H1 (cell line): ENCODE data around the gene RUVBL1. TPM values are rescaled to one million over a fixed set of nuclear protein-coding genes. Genes with fewer than 3 reads are reported as not detected.

Experiments used
- CTCF ChIA-PET: fragments of 300-600 bp; sonication (Branson Sonifier 250); formaldehyde crosslinking; loops from one replicate; lab custom pipeline; 2021; ENCODE audit not compliant: partially characterized antibody; lab: Charles Lee
- POLR2A ChIA-PET: fragments of 300-600 bp; sonication (Branson Sonifier 250); formaldehyde crosslinking; loops from one replicate; lab custom pipeline; 2021; ENCODE audit warnings: inconsistent platforms; ENCODE audit not compliant: partially characterized antibody; lab: Charles Lee
- DNase-seq, 2 experiments: peaks; one replicate each; pipeline versions ENCODE4 v3.0.0 to v3.0.0-alpha.2; 2010 to 2022; ENCODE audit warnings: low spot score in 2 of 2, low read depth in 1 of 2, mixed read lengths in 1 of 2
- FAIRE-seq: peaks from 2 replicates; lab custom pipeline; 2011; peaks lifted over from hg19 to GRCh38; lab: Jason Lieb, UNC
- H2AFZ ChIP-seq: 2 replicates; pipeline ENCODE4 v1.8.1; 2012; ENCODE audit warnings: low read length, inconsistent platforms
- H2AK5ac ChIP-seq: 2 replicates; pipeline ENCODE4 v1.6.1; 2013; ENCODE audit warnings: low read depth, low read length
- H2BK120ac ChIP-seq: replicated peaks from 2 replicates; pipeline ENCODE3; 2013; ENCODE audit warnings: low read depth, low read length, inconsistent platforms
- H2BK12ac ChIP-seq: 2 replicates; pipeline ENCODE4 v1.6.1; 2013; ENCODE audit warnings: low read depth, low read length
- H2BK15ac ChIP-seq: 2 replicates; pipeline ENCODE4 v1.6.1; 2013; ENCODE audit warnings: low read length
- H2BK20ac ChIP-seq: 2 replicates; pipeline ENCODE4 v1.6.1; 2013; ENCODE audit warnings: low read length
- H2BK5ac ChIP-seq: 2 replicates; pipeline ENCODE4 v1.6.1; 2013; ENCODE audit warnings: low read depth, low read length
- H3K14ac ChIP-seq: 2 replicates; pipeline ENCODE4 v1.6.1; 2013; ENCODE audit warnings: inconsistent platforms; ENCODE audit not compliant: insufficient read length
- H3K18ac ChIP-seq: 2 replicates; pipeline ENCODE4 v1.6.1; 2013; ENCODE audit warnings: low read length; ENCODE audit errors: extremely low read depth
- H3K23ac ChIP-seq: 2 replicates; pipeline ENCODE4 v1.6.1; 2013; ENCODE audit warnings: inconsistent platforms; ENCODE audit not compliant: insufficient read length
- H3K23me2 ChIP-seq: 2 replicates; pipeline ENCODE4 v1.6.1; 2013; ENCODE audit warnings: low read depth, low read length
- H3K27ac ChIP-seq: 2 replicates; pipeline ENCODE4 v1.6.1; 2011; ENCODE audit warnings: low read depth, low read length, inconsistent platforms
- H3K27me3 ChIP-seq, 4 experiments: replicated peaks in 1 of 4; 1 replicate in 1 of 4; 2 replicates in 3 of 4; pipeline versions ENCODE4 v1.6.1 to v1.8.1; 2011 to 2013; ENCODE audit warnings: low read length in 3 of 4, mild to moderate bottlenecking in 3 of 4, inconsistent platforms in 2 of 4, mixed read lengths in 2 of 4, moderate library complexity in 1 of 4; ENCODE audit not compliant: control insufficient read depth in 3 of 4, insufficient read depth in 3 of 4; ENCODE audit errors: extremely low read depth in 1 of 4
- H3K36me3 ChIP-seq, 4 experiments: 2 replicates each; pipeline versions ENCODE4 v1.6.1 to v1.8.1; 2011 to 2013; ENCODE audit warnings: mild to moderate bottlenecking in 4 of 4, low read length in 3 of 4, moderate library complexity in 2 of 4, control low read depth in 1 of 4, inconsistent platforms in 1 of 4; ENCODE audit not compliant: insufficient read depth in 4 of 4, control insufficient read depth in 2 of 4
- H3K4ac ChIP-seq: replicated peaks from 2 replicates; pipeline ENCODE3; 2013; ENCODE audit warnings: low read length, low read depth, mixed read lengths, inconsistent platforms; ENCODE audit not compliant: insufficient read length
- H3K4me1 ChIP-seq, 4 experiments: replicated peaks in 1 of 4; 1 replicate in 1 of 4; 2 replicates in 3 of 4; pipeline versions ENCODE4 v1.6.1 to v1.8.1; 2011 to 2013; ENCODE audit warnings: low read length in 3 of 4, inconsistent platforms in 2 of 4, mixed read lengths in 1 of 4; ENCODE audit not compliant: insufficient read depth in 4 of 4, control insufficient read depth in 3 of 4
- H3K4me2 ChIP-seq, 2 experiments: 2 replicates each; pipeline versions ENCODE4 v1.6.1 to v1.8.1; 2011 to 2013; ENCODE audit warnings: low read depth in 2 of 2, low read length in 2 of 2, control low read depth in 1 of 2, inconsistent platforms in 1 of 2, mild to moderate bottlenecking in 1 of 2; ENCODE audit not compliant: insufficient read depth in 1 of 2
- H3K4me3 ChIP-seq, 4 experiments: fragments of 200-600, 300-600 bp in 1 of 4; sonication (generic), shearing (Covaris generic), sonication (Bioruptor Twin) in 1 of 4; 2 replicates each; pipeline versions ENCODE4 v1.5.1 to v1.8.1; 2011 to 2016; ENCODE audit warnings: low read length in 4 of 4, low read depth in 3 of 4, control low read depth in 2 of 4, inconsistent platforms in 2 of 4, mild to moderate bottlenecking in 2 of 4, mixed read lengths in 1 of 4, moderate library complexity in 1 of 4; ENCODE audit not compliant: insufficient read depth in 2 of 4; ENCODE audit errors: extremely low read depth in 1 of 4
- H3K56ac ChIP-seq: replicated peaks from 2 replicates; pipeline ENCODE3; 2013; ENCODE audit warnings: low read depth, mild to moderate bottlenecking, mixed read lengths, low read length, inconsistent platforms; ENCODE audit not compliant: insufficient read length
- H3K79me1 ChIP-seq: 2 replicates; pipeline ENCODE4 v1.6.1; 2013; ENCODE audit warnings: low read depth, low read length, control low read depth
- H3K79me2 ChIP-seq, 2 experiments: 2 replicates each; pipeline versions ENCODE4 v1.6.1 to v1.8.1; 2012 to 2013; ENCODE audit warnings: low read length in 2 of 2, mild to moderate bottlenecking in 2 of 2, inconsistent platforms in 1 of 2; ENCODE audit not compliant: insufficient read depth in 2 of 2, control insufficient read depth in 1 of 2
- H3K9ac ChIP-seq, 4 experiments: replicated peaks in 1 of 4; 1 replicate in 1 of 4; 2 replicates in 3 of 4; pipeline versions ENCODE4 v1.6.1 to v1.8.1; 2011 to 2013; ENCODE audit warnings: low read depth in 3 of 4, low read length in 3 of 4, control low read depth in 2 of 4, mild to moderate bottlenecking in 2 of 4, moderate library complexity in 2 of 4, inconsistent platforms in 1 of 4; ENCODE audit errors: extremely low read depth in 1 of 4
- H3K9me3 ChIP-seq, 2 experiments: 2 replicates each; pipeline versions ENCODE4 v1.6.1 to v1.8.1; 2012 to 2013; ENCODE audit warnings: mild to moderate bottlenecking in 2 of 2, moderate library complexity in 2 of 2, control low read depth in 1 of 2, inconsistent platforms in 1 of 2, low read depth in 1 of 2, low read length in 1 of 2, mixed read lengths in 1 of 2; ENCODE audit not compliant: insufficient read depth in 2 of 2
- H4K20me1 ChIP-seq, 2 experiments: replicated peaks in 1 of 2; 2 replicates each; pipeline versions ENCODE3 to v1.8.1; 2011 to 2013; ENCODE audit warnings: inconsistent platforms in 2 of 2, low read length in 2 of 2, mild to moderate bottlenecking in 1 of 2; ENCODE audit not compliant: insufficient read depth in 2 of 2, control insufficient read depth in 1 of 2
- H4K5ac ChIP-seq: 2 replicates; pipeline ENCODE4 v1.6.1; 2013; ENCODE audit warnings: low read length, low read depth, mixed read lengths, inconsistent platforms; ENCODE audit not compliant: insufficient read length
- H4K8ac ChIP-seq: 2 replicates; pipeline ENCODE4 v1.8.0; 2013; ENCODE audit warnings: mild to moderate bottlenecking, moderate library complexity, low read length, inconsistent platforms; ENCODE audit not compliant: insufficient read depth; ENCODE audit errors: extremely low read depth
- H4K91ac ChIP-seq: replicated peaks from 2 replicates; pipeline ENCODE3; 2013; ENCODE audit warnings: low read length, mixed read lengths, inconsistent platforms; ENCODE audit not compliant: insufficient read length
- BACH1 ChIP-seq: IDR thresholded peaks from 2 replicates; pipeline ENCODE4 v1.6.1; 2012; ENCODE audit warnings: low read length, improper control_type of control experiment
- CBX5 ChIP-seq: fragments of 300-800, 300-1000 bp; sonication (generic); IDR thresholded peaks from 2 replicates; pipeline ENCODE4 v1.7.1; 2016; ENCODE audit warnings: antibody characterized with exemption, low read length, low read depth
- CBX8 ChIP-seq: fragments of 300-800, 300-1000 bp; sonication (generic); IDR thresholded peaks from 2 replicates; pipeline ENCODE4 v1.7.1; 2016; ENCODE audit warnings: low read depth, low read length, borderline replicate concordance
- CHD2 ChIP-seq: IDR thresholded peaks from 2 replicates; pipeline ENCODE4 v1.6.1; 2012; ENCODE audit warnings: low read length, improper control_type of control experiment
- CREB1 ChIP-seq: IDR thresholded peaks from 2 replicates; pipeline ENCODE4 v1.6.1; 2012; ENCODE audit warnings: inconsistent platforms
- GABPA ChIP-seq: IDR thresholded peaks from 2 replicates; pipeline ENCODE4 v1.6.1; 2011; ENCODE audit warnings: mild to moderate bottlenecking, low read length, moderate library complexity, borderline replicate concordance; ENCODE audit not compliant: insufficient read depth
- RBBP5 ChIP-seq: IDR thresholded peaks from 2 replicates; pipeline ENCODE4 v1.7.1; 2012; ENCODE audit warnings: low read depth, mild to moderate bottlenecking, inconsistent platforms, low read length, moderate library complexity, borderline replicate concordance
- RFX5 ChIP-seq: IDR thresholded peaks from 2 replicates; pipeline ENCODE4 v1.6.1; 2011; ENCODE audit warnings: low read depth, low read length, improper control_type of control experiment, borderline replicate concordance
- RXRA ChIP-seq: IDR thresholded peaks from 2 replicates; pipeline ENCODE4 v1.6.1; 2011; ENCODE audit warnings: low read depth, mild to moderate bottlenecking, low read length, moderate library complexity; ENCODE audit not compliant: insufficient read depth
- SAP30 ChIP-seq: fragments of 300-600 bp; sonication (generic); IDR thresholded peaks from 2 replicates; pipeline ENCODE4 v1.7.1; 2012; ENCODE audit warnings: low read length, moderate library complexity, mild to moderate bottlenecking, inconsistent platforms; ENCODE audit not compliant: insufficient read depth, insufficient replicate concordance
- SIRT6 ChIP-seq: IDR thresholded peaks from one replicate; pipeline ENCODE4 v1.7.1; 2012; ENCODE audit warnings: low read length, inconsistent platforms
- WGBS, 2 experiments: shearing (Covaris generic) in 1 of 2; methylation state at CpG; one replicate each; pipeline versions ENCODE4 v1.1.6 to v1.1.7; 2013 to 2015; ENCODE audit warnings: low lambda C conversion rate in 2 of 2, mixed read lengths in 2 of 2, inconsistent platforms in 1 of 2, low coverage in 1 of 2, missing lambda C conversion rate in 1 of 2; ENCODE audit not compliant: insufficient replicate concordance in 2 of 2, insufficient coverage in 1 of 2, insufficient read length in 1 of 2; ENCODE audit errors: extremely low coverage in 1 of 2, missing lambda C conversion rate in 1 of 2; 5-methylcytosine and 5-hydroxymethylcytosine counted together
- polyA plus RNA-seq, 7 experiments: library from polyadenylated mRNA; depleted of rRNA in 3 of 7; stranded (reverse) in 5 of 7; unstranded in 2 of 7; fragments of >200 nt in 5 of 7; fragments of 200-250 nt in 2 of 7; gene quantifications; 1 replicate in 5 of 7; 2 replicates in 1 of 7; 4 replicates in 1 of 7; pipeline versions ENCODE4 v1.2.1 to v1.2.3, GENCODE V29; 2011 to 2013; ENCODE audit warnings: missing spikeins in 2 of 7, mixed read lengths in 2 of 7
- total RNA-seq: library from RNA; stranded (reverse); fragmentation: NEBNext Ultra II Directional; extraction: Animal tissue kit (Norgen Biotek cat#: 25700); gene quantifications from 2 replicates; pipeline ENCODE4 v1.2.1, GENCODE V29; 2021
- TF ChIP-seq, protein P1 (sequence below): IDR thresholded peaks from 2 replicates; pipeline ENCODE4 v1.6.1; 2012; ENCODE audit warnings: low read length, inconsistent platforms

RUVBL1 gene
- total and polyA plus RNA-seq, 2 of the 8 experiments (the other 6 are each of a cell fraction or from before 2014, with no cell fraction given) = 112 to 135 TPM

DNA sequence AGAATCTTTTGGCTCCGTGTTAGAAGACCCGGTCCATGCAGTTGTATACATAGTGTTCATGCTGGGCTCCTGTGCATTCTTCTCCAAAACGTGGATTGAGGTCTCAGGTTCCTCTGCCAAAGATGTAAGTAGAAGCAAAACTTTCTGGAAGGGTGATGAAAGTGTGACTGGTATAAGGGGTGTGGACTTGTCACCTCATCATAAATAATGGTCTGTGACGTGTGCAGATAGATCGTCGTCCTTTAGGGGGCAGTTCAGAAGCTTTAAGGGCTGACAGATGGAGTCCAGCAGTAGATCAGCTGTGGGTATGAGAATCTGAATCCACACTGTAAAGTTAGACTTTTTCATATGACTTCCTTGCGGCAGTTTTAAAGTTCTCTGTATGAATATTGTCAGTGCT lies 56.1 kb downstream of the RUVBL1 start:
- Histone ChIP-seq H3K18ac (no peak overlapping the region), H4K20me1 (peaks cover 9 to 20% of the 10 kb centered on the region in 2 experiments), H3K4me3 (no peak overlapping the region), H2BK120ac (no peak overlapping the region), H3K23ac (no peak overlapping the region), H4K91ac (no peak overlapping the region), H2BK5ac (no peak overlapping the region), H2BK12ac (no peak overlapping the region), H2BK20ac (no peak overlapping the region), H3K79me1 (peaks cover 4% of the 10 kb centered on the region; the same call in 1 of the 2 replicates), H4K8ac (no peak overlapping the region), H2BK15ac (no peak overlapping the region), H3K4me2 (no peak overlapping the region), H3K27me3 (no peaks in the 10 kb centered on the region), H3K9ac (no peak overlapping the region), H3K79me2 (no peaks in the 10 kb centered on the region), H3K4me1 (no peaks in the 10 kb centered on the region), H3K56ac (no peak overlapping the region), H3K4ac (no peak overlapping the region), H4K5ac (no peak overlapping the region), H3K27ac (no peak overlapping the region), H3K14ac (no peak overlapping the region), H2AFZ (no peak overlapping the region), H2AK5ac (no peak overlapping the region), H3K9me3 (no peaks in the 10 kb centered on the region), H3K36me3 (peaks cover 44 to 89% (median 82%) of the 10 kb centered on the region in 4 experiments), H3K23me2 (no peaks in the 10 kb centered on the region)
- POLR2A ChIA-PET = interaction anchor here (1.5 kb wide), 1 partner anchor 14 kb away, joined by 5 read pairs; no protein-coding TSS in a partner anchor
- WGBS, 2 experiments = 87% methylated on average over 7 of the region's 7 CpGs; no CpG with 5 or more reads in 1 of the 2 experiments
- CTCF ChIA-PET = interaction anchor here (0.6 to 7.1 kb wide), 23 partner anchors 9 to 465 kb away, joined by 3 to 62 read pairs (median 3); partner anchors contain the start of gene SEC61A1
- TF ChIP-seq RBBP5 = no peak
- TF ChIP-seq BACH1 = no peak
- TF ChIP-seq SIRT6 = no peak
- TF ChIP-seq CBX8 = no peak
- no peak for TF ChIP-seq CREB1
- no peak for TF ChIP-seq RXRA
- TF ChIP-seq RFX5 = no peak
- no peak for TF ChIP-seq GABPA
- TF ChIP-seq CHD2 = no peak
- TF ChIP-seq, protein P1, sequence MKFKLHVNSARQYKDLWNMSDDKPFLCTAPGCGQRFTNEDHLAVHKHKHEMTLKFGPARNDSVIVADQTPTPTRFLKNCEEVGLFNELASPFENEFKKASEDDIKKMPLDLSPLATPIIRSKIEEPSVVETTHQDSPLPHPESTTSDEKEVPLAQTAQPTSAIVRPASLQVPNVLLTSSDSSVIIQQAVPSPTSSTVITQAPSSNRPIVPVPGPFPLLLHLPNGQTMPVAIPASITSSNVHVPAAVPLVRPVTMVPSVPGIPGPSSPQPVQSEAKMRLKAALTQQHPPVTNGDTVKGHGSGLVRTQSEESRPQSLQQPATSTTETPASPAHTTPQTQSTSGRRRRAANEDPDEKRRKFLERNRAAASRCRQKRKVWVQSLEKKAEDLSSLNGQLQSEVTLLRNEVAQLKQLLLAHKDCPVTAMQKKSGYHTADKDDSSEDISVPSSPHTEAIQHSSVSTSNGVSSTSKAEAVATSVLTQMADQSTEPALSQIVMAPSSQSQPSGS = no peak
- TF ChIP-seq SAP30 = no peak
- TF ChIP-seq CBX5 = no peak
- FAIRE-seq = no peak
- no peak for DNase-seq
